Gastrocnemius medialis (tissue), 4 donors: ENCODE data around the gene ELOVL7.

Experiments used
- CTCF ChIP-seq, 5 experiments: fragments of 450-650 bp in 3 of 5; fragments of 200-600 bp in 2 of 5; sonication (generic) in 2 of 5; IDR thresholded peaks in 4 of 5; conservative IDR thresholded peaks in 1 of 5; 1 replicate in 4 of 5; 2 replicates in 1 of 5; pipeline ENCODE4 v1.5.1; 2016 to 2019; ENCODE audit warnings: antibody characterized with exemption in 5 of 5, mild to moderate bottlenecking in 3 of 5, moderate library complexity in 3 of 5
- POLR2A ChIP-seq, 2 donors: fragments of 450-650 bp; IDR thresholded peaks; one replicate each; pipeline ENCODE4 v1.6.1; 2017; ENCODE audit warnings: antibody characterized with exemption in 2 of 2, mild to moderate bottlenecking in 2 of 2, moderate library complexity in 2 of 2

GRCh38 chr5:60888359-60889061 lies 44.4 kb upstream of the ELOVL7 start:
- TF ChIP-seq CTCF (IDR thresholded peaks at IDR 0.05 in 4 of 5, conservative IDR thresholded peaks at IDR 0.05 in 1 of 5) = no peak
- no peak for TF ChIP-seq POLR2A (IDR thresholded peaks at IDR 0.05)
